Hepatocyte (in vitro differentiated cells): Measurements from ENCODE around the gene LYZL1.

Experiments used
- EZH2 ChIP-seq: fragments of 200-600 bp; sonication (generic); IDR thresholded peaks from 2 replicates; pipeline ENCODE4 v1.6.1; 2016; ENCODE audit warnings: antibody characterized with exemption, mild to moderate bottlenecking, borderline replicate concordance
- EZH2phosphoT487 ChIP-seq: fragments of 200-600 bp; sonication (generic); IDR thresholded peaks from one replicate; pipeline ENCODE4 v1.6.1; 2018; ENCODE audit warnings: antibody characterized with exemption, mild to moderate bottlenecking, low read depth, moderate library complexity; ENCODE audit not compliant: unreplicated experiment, severe bottlenecking
- TF ChIP-seq, protein P1 (sequence below): fragments of 200-600 bp; sonication (generic); IDR thresholded peaks from 2 replicates; pipeline ENCODE4 v1.5.1; 2016; ENCODE audit warnings: antibody characterized with exemption, mild to moderate bottlenecking; ENCODE audit not compliant: poor library complexity

DNA sequence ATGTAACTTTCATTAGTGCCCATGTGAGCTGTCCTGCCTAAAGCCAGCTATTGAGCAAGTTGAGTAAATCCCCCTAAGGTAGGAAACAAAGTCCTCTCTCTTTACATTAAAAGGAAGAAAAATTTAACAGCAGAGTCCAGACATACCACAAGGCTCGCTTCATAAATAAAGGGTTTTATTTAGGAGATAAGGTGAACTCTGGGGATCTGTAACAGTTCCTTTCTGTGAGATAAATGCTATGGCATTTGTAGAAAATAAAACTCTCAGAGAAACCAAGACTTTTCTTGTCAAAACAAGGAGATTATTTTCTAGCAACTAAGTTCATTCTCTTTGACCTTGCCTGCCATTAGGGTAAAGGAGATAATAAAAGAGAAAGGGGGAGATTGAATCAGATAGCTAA is 32.3 kb upstream of the LYZL1 start:
- TF ChIP-seq, protein P1, sequence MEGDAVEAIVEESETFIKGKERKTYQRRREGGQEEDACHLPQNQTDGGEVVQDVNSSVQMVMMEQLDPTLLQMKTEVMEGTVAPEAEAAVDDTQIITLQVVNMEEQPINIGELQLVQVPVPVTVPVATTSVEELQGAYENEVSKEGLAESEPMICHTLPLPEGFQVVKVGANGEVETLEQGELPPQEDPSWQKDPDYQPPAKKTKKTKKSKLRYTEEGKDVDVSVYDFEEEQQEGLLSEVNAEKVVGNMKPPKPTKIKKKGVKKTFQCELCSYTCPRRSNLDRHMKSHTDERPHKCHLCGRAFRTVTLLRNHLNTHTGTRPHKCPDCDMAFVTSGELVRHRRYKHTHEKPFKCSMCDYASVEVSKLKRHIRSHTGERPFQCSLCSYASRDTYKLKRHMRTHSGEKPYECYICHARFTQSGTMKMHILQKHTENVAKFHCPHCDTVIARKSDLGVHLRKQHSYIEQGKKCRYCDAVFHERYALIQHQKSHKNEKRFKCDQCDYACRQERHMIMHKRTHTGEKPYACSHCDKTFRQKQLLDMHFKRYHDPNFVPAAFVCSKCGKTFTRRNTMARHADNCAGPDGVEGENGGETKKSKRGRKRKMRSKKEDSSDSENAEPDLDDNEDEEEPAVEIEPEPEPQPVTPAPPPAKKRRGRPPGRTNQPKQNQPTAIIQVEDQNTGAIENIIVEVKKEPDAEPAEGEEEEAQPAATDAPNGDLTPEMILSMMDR: no peak
- TF ChIP-seq EZH2: no peak
- TF ChIP-seq EZH2phosphoT487: no peak
